Left kidney (tissue), 2 donors: ENCODE measurements around the gene RSPH10B. TPM values are rescaled to one million over a fixed set of nuclear protein-coding genes. Genes with fewer than 3 reads are reported as not detected.
"Not testable (repeated sequence)": the region's sequence is repeated elsewhere in the genome, so short reads cannot be mapped to it uniquely, and the experiment has no call there.

Experiments
- DNase-seq: peaks from one replicate; pipeline ENCODE4 v3.0.0-alpha.2; 2013
- polyA plus RNA-seq: library from polyadenylated mRNA; unstranded; fragments of 120-200 nt; gene quantifications from one replicate; pipeline ENCODE4 v1.2.1, GENCODE V29; 2013; ENCODE audit not compliant: insufficient read length

RSPH10B gene
- polyA plus RNA-seq, 1 donor, result 0.43 TPM

- DNase-seq, result not testable (repeated sequence)
Measured at GRCh38 chr7:5930290-5930689, 40.2 kb downstream of the RSPH10B start.

GRCh38 chr7:5926263-5926870, 44.1 kb downstream of the RSPH10B start:
- not testable (repeated sequence) for DNase-seq

- DNase-seq, result not testable (repeated sequence)
Measured at GRCh38 chr7:5924630-5925029, 45.9 kb downstream of the RSPH10B start.

GRCh38 chr7:5924180-5924579, 46.3 kb downstream of the RSPH10B start:
- not testable (repeated sequence) for DNase-seq

- not testable (repeated sequence) for DNase-seq
Measured at GRCh38 chr7:5916529-5916928, 54.0 kb downstream of the RSPH10B start.

- DNase-seq, result not testable (repeated sequence)
Measured at GRCh38 chr7:5908835-5909234, 61.7 kb downstream of the RSPH10B start.

GRCh38 chr7:5904726-5905125, 65.8 kb downstream of the RSPH10B start:
- not testable (repeated sequence) for DNase-seq

- DNase-seq, result not testable (repeated sequence)
Measured at GRCh38 chr7:5903002-5903401, 67.5 kb downstream of the RSPH10B start.

GRCh38 chr7:5898480-5899224, 71.8 kb downstream of the RSPH10B start, which contains the start of gene CCZ1:
Gene CCZ1, plus strand, starts transcription at chr7:5898733. Its CDS starts 67 bp downstream, at chr7:5898800.
- not testable (repeated sequence) for DNase-seq

- not testable (repeated sequence) for DNase-seq
Measured at GRCh38 chr7:5897369-5897919, 73.0 kb downstream of the RSPH10B start.

- no peak for DNase-seq
Measured at GRCh38 chr7:5892498-5892897, 78.0 kb downstream of the RSPH10B start.

- DNase-seq, result not testable (repeated sequence)
Measured at GRCh38 chr7:5890244-5890643, 80.2 kb downstream of the RSPH10B start.

- DNase-seq, result not testable (repeated sequence)
Measured at GRCh38 chr7:5888021-5888420, 82.5 kb downstream of the RSPH10B start.

GRCh38 chr7:5884431-5884830, 86.1 kb downstream of the RSPH10B start:
- DNase-seq, result not testable (repeated sequence)

GRCh38 chr7:5880106-5880505, 90.4 kb downstream of the RSPH10B start:
- DNase-seq, result not testable (repeated sequence)

GRCh38 chr7:5879591-5879990, 90.9 kb downstream of the RSPH10B start:
- DNase-seq, result not testable (repeated sequence)

Other genes with a start within 250 kb of the RSPH10B start
- gene RNF216, start 189.0 kb downstream of the RSPH10B start, polyA plus RNA-seq, result 39.3 TPM
- 1.2 TPM for gene OCM, start 89.9 kb downstream of the RSPH10B start, polyA plus RNA-seq
- 92.2 TPM for gene CCZ1, start 72.0 kb downstream of the RSPH10B start, polyA plus RNA-seq
- gene PMS2, start 38.4 kb upstream of the RSPH10B start, polyA plus RNA-seq, result 27.7 TPM
- gene AIMP2, start 38.6 kb upstream of the RSPH10B start, polyA plus RNA-seq, result 21.9 TPM
- gene ANKRD61, start 60.7 kb upstream of the RSPH10B start, polyA plus RNA-seq, result 3.4 TPM
- gene EIF2AK1, start 88.5 kb upstream of the RSPH10B start, polyA plus RNA-seq, result 117 TPM
- gene USP42, start 134.3 kb upstream of the RSPH10B start, polyA plus RNA-seq, result 22.7 TPM